NT2/D1 (cell line): Measurements from ENCODE around the gene INPP5E.

Experiments used
- YY1 ChIP-seq: IDR thresholded peaks from 2 replicates; pipeline ENCODE4 v1.6.1; 2011; ENCODE audit not compliant: insufficient read length, insufficient read depth
- ZNF274 ChIP-seq: IDR thresholded peaks from 2 replicates; pipeline ENCODE4 v1.6.1; 2011; ENCODE audit warnings: mild to moderate bottlenecking, low read depth, low read length

DNA sequence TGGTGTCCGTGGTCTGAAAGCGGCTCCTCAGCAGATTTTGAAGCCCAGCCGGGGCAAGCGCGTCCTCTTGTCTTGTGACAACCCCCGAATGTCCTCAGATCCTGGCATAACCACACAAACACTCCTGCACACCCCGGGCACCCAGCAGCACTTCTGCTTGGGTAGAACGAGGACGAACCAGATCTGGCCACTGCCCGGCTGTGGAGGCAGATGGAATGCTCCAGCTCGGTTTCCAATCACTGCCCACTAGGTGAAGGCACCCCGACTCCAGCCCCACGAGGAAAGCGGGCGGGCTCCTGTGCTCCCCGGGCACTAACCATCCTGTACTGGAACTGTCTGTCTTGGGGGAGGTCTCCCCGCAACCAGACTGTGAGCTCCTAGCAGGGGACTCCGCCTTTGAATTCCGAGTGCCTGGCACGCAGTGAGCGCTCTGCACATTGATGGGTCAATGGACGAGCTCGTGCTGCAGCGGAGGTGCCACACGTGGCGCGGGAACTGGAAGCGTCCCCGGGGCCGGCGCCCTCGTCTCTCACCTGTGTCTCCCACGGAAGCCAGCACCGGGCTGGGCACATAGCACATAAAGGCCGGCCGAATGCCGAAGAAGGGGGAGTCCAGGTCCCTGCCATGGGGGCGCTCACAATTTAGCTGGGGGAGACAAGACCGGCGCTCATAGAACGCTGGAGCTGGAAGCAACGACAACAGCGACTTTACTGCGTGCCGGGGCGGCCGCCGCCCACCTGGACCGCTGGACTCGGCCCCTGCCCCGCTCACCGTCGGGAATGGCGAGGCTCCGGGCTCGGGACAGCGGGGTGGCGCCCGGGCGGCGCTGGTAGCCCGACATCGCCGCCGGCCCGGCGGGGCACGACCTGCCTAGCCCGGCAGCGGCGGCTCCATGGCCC, 29.8 kb downstream of the INPP5E start:
- TF ChIP-seq YY1 (no peak), ZNF274 (no peak)
